H7 (cell line): ENCODE measurements around the gene PMF1. TPM values are rescaled to one million over a fixed set of nuclear protein-coding genes. Genes with fewer than 3 reads are reported as not detected.
A peak's percentile ranks its signal among the peaks of the same experiment; 100 is the strongest.

Source experiments
- DNase-seq: peaks from one replicate; pipeline ENCODE4 v3.0.0; 2012
- H3K27me3 ChIP-seq: 2 replicates; pipeline ENCODE4 v1.6.0; 2011; ENCODE audit warnings: mild to moderate bottlenecking, low read length; ENCODE audit not compliant: control insufficient read depth, insufficient read depth
- H3K36me3 ChIP-seq: replicated peaks from 2 replicates; pipeline ENCODE4 v1.5.1; 2011; ENCODE audit warnings: low read length; ENCODE audit not compliant: control insufficient read depth, insufficient read depth
- H3K4me3 ChIP-seq: 2 replicates; pipeline ENCODE4 v1.5.1; 2011; ENCODE audit warnings: low read depth, mild to moderate bottlenecking, control low read depth, low read length, moderate library complexity; ENCODE audit not compliant: insufficient read depth
- total RNA-seq: library from RNA; depleted of rRNA; stranded (reverse); fragments of >200 nt; shearing (Covaris generic); gene quantifications from 2 replicates; pipeline ENCODE4 v1.2.3, GENCODE V29; 2014

Gene PMF1
- total RNA-seq, 1 experiment from 2014 or later = 286 TPM

GRCh38 chr1:156258859-156259258 lies 46.1 kb downstream of the PMF1 start:
- Histone ChIP-seq H3K4me3 (no peak overlapping the region), H3K27me3 (no peaks in the 10 kb centered on the region), H3K36me3 (peaks cover 53% of the 10 kb centered on the region)
- no peak for DNase-seq

GRCh38 chr1:156259805-156260204 lies 47.0 kb downstream of the PMF1 start:
- DNase-seq = no peak
- no peaks in the 10 kb centered on the region for H3K27me3 ChIP-seq
- no peak overlapping the region for H3K4me3 ChIP-seq
- H3K36me3 ChIP-seq = peaks cover 53% of the 10 kb centered on the region

- Histone ChIP-seq H3K4me3 (no peak overlapping the region), H3K27me3 (no peaks in the 10 kb centered on the region), H3K36me3 (peaks cover 60% of the 10 kb centered on the region)
- no peak for DNase-seq
Observed at GRCh38 chr1:156260896-156261295, 48.1 kb downstream of the PMF1 start.

GRCh38 chr1:156262461-156263287 lies 49.9 kb downstream of the PMF1 start:
- DNase-seq = no peak
- Histone ChIP-seq H3K27me3 (no peaks in the 10 kb centered on the region), H3K36me3 (peaks cover 70% of the 10 kb centered on the region), H3K4me3 (no peak overlapping the region)

- Histone ChIP-seq H3K27me3 (no peaks in the 10 kb centered on the region), H3K4me3 (no peak overlapping the region), H3K36me3 (peaks cover 70% of the 10 kb centered on the region)
- no peak for DNase-seq
Observed at GRCh38 chr1:156263288-156263655, 50.5 kb downstream of the PMF1 start.

DNA sequence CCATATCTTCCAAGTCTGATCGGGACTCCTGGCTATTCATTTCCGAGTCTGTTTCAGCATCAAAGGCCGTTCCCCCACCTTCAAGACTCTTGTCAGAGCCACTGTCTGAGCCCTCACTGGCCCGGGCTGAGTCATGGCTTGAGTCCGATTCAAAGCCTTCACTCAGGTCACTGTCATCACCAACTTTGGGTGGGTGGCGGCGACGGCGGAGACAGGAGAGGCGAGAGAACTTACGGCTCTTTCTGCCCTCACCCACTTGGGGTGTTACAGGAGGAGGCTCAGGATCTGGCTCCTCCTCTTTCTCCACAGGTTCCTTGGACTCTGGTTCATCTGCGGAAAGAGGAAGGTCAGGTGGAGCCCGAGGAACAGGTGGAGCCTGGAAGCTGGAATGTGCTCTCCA lies 53.2 kb downstream of the PMF1 start:
- Histone ChIP-seq H3K27me3 (no peaks in the 10 kb centered on the region), H3K4me3 (no peak overlapping the region), H3K36me3 (peaks cover 57% of the 10 kb centered on the region)
- DNase-seq = no peak

DNA sequence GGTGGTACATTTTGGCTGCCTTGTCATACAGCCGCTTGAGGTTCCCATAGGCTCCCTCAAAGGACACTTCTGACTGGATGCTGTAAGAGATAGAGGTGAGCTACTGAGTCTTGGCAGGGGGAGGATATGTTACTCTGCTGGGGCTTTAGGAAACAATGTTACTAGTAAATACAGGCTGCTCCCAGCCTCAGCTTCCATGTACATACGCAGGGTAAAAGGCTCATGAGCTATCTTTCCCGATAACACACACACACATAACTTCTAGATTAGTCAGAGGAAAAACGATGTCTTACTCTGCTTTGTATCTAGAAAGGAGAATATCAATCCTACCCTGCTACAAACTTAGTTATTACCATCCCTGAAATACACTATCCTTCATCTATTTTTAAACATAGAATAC lies 55.5 kb downstream of the PMF1 start:
- no peak for DNase-seq
- H3K27me3 ChIP-seq = no peaks in the 10 kb centered on the region
- no peak overlapping the region for H3K4me3 ChIP-seq
- H3K36me3 ChIP-seq = peaks cover 55% of the 10 kb centered on the region

GRCh38 chr1:156270314-156270713 lies 57.5 kb downstream of the PMF1 start:
- Histone ChIP-seq H3K36me3 (peaks cover 63% of the 10 kb centered on the region), H3K27me3 (no peaks in the 10 kb centered on the region), H3K4me3 (no peak overlapping the region)
- no peak for DNase-seq

GRCh38 chr1:156276532-156276931 lies 63.7 kb downstream of the PMF1 start:
- Histone ChIP-seq H3K36me3 (peaks cover 54% of the 10 kb centered on the region), H3K4me3 (no peak overlapping the region), H3K27me3 (no peaks in the 10 kb centered on the region)
- no peak for DNase-seq

- no peak overlapping the region for H3K4me3 ChIP-seq
- peaks cover 51% of the 10 kb centered on the region for H3K36me3 ChIP-seq
- no peak for DNase-seq
- H3K27me3 ChIP-seq = no peaks in the 10 kb centered on the region
Observed at GRCh38 chr1:156276966-156277381, 64.2 kb downstream of the PMF1 start.

DNA sequence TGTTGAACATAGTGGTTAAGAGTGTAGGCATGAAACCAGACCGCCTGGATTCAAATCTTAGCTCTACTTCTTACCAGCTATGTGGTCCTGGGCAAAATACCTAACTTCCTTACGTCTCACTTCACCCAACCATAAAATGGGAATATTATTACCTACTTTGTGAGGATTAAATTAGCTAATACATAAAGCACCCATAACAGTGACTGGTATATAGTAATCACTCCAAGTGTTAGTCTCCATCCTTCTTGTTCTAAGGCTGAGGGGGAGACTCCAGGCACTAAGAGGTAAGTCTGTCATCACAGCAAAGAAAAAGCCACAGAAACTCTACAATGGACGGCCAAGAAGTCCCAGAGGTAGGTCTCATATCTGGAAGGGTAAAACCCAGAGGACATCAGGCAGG lies 67.0 kb downstream of the PMF1 start:
- H3K27me3 ChIP-seq = no peaks in the 10 kb centered on the region
- DNase-seq = no peak
- peaks cover 30% of the 10 kb centered on the region for H3K36me3 ChIP-seq
- no peak overlapping the region for H3K4me3 ChIP-seq

GRCh38 chr1:156281281-156281680 lies 68.5 kb downstream of the PMF1 start:
- H3K4me3 ChIP-seq = peak overlapping the region; percentile 96

GRCh38 chr1:156281693-156282478 lies 69.1 kb downstream of the PMF1 start:
- Histone ChIP-seq H3K27me3 (no peaks in the 10 kb centered on the region), H3K36me3 (peaks cover 18% of the 10 kb centered on the region)
- peak; percentile 44 for DNase-seq

More at GRCh38 chr1:156281281-156281680, 68.5 kb downstream of the PMF1 start:
- Histone ChIP-seq H3K36me3 (peaks cover 22% of the 10 kb centered on the region), H3K27me3 (no peaks in the 10 kb centered on the region)
- peak; percentile 17 for DNase-seq

GRCh38 chr1:156282479-156283222 lies 69.8 kb downstream of the PMF1 start, which contains the start of gene SMG5:
Gene SMG5, minus strand, starts transcription at chr1:156282825. Its CDS starts 145 bp downstream, at chr1:156282680.
- H3K4me3 ChIP-seq = peak within 1 kb of the TSS; percentile 96
- peaks cover 14% of the 10 kb centered on the region for H3K36me3 ChIP-seq
- H3K27me3 ChIP-seq = no peaks in the 10 kb centered on the region
- peak; percentile 96 for DNase-seq

More at GRCh38 chr1:156281693-156282478, 69.1 kb downstream of the PMF1 start:
- peak overlapping the region; percentile 96 for H3K4me3 ChIP-seq
